H1 (cell line): ENCODE results near the gene SSH2. TPM values are rescaled to one million over a fixed set of nuclear protein-coding genes. Genes with fewer than 3 reads are reported as not detected.
A peak's percentile ranks its signal among the peaks of the same experiment; 100 is the strongest.

Experiments used
- CTCF ChIA-PET: fragments of 300-600 bp; sonication (Branson Sonifier 250); formaldehyde crosslinking; loops from one replicate; lab custom pipeline; 2021; ENCODE audit not compliant: partially characterized antibody; lab: Charles Lee
- POLR2A ChIA-PET: fragments of 300-600 bp; sonication (Branson Sonifier 250); formaldehyde crosslinking; loops from one replicate; lab custom pipeline; 2021; ENCODE audit warnings: inconsistent platforms; ENCODE audit not compliant: partially characterized antibody; lab: Charles Lee
- DNase-seq, 2 experiments: peaks; one replicate each; pipeline versions ENCODE4 v3.0.0 to v3.0.0-alpha.2; 2010 to 2022; ENCODE audit warnings: low spot score in 2 of 2, low read depth in 1 of 2, mixed read lengths in 1 of 2
- FAIRE-seq: peaks from 2 replicates; lab custom pipeline; 2011; peaks lifted over from hg19 to GRCh38; lab: Jason Lieb, UNC
- H2AFZ ChIP-seq: 2 replicates; pipeline ENCODE4 v1.8.1; 2012; ENCODE audit warnings: low read length, inconsistent platforms
- H2AK5ac ChIP-seq: 2 replicates; pipeline ENCODE4 v1.6.1; 2013; ENCODE audit warnings: low read depth, low read length
- H2BK120ac ChIP-seq: replicated peaks from 2 replicates; pipeline ENCODE3; 2013; ENCODE audit warnings: low read depth, low read length, inconsistent platforms
- H2BK12ac ChIP-seq: 2 replicates; pipeline ENCODE4 v1.6.1; 2013; ENCODE audit warnings: low read depth, low read length
- H2BK15ac ChIP-seq: 2 replicates; pipeline ENCODE4 v1.6.1; 2013; ENCODE audit warnings: low read length
- H2BK20ac ChIP-seq: 2 replicates; pipeline ENCODE4 v1.6.1; 2013; ENCODE audit warnings: low read length
- H2BK5ac ChIP-seq: 2 replicates; pipeline ENCODE4 v1.6.1; 2013; ENCODE audit warnings: low read depth, low read length
- H3K14ac ChIP-seq: 2 replicates; pipeline ENCODE4 v1.6.1; 2013; ENCODE audit warnings: inconsistent platforms; ENCODE audit not compliant: insufficient read length
- H3K18ac ChIP-seq: 2 replicates; pipeline ENCODE4 v1.6.1; 2013; ENCODE audit warnings: low read length; ENCODE audit errors: extremely low read depth
- H3K23ac ChIP-seq: 2 replicates; pipeline ENCODE4 v1.6.1; 2013; ENCODE audit warnings: inconsistent platforms; ENCODE audit not compliant: insufficient read length
- H3K23me2 ChIP-seq: 2 replicates; pipeline ENCODE4 v1.6.1; 2013; ENCODE audit warnings: low read depth, low read length
- H3K27ac ChIP-seq: 2 replicates; pipeline ENCODE4 v1.6.1; 2011; ENCODE audit warnings: low read depth, low read length, inconsistent platforms
- H3K27me3 ChIP-seq, 4 experiments: replicated peaks in 1 of 4; 1 replicate in 1 of 4; 2 replicates in 3 of 4; pipeline versions ENCODE4 v1.6.1 to v1.8.1; 2011 to 2013; ENCODE audit warnings: low read length in 3 of 4, mild to moderate bottlenecking in 3 of 4, inconsistent platforms in 2 of 4, mixed read lengths in 2 of 4, moderate library complexity in 1 of 4; ENCODE audit not compliant: control insufficient read depth in 3 of 4, insufficient read depth in 3 of 4; ENCODE audit errors: extremely low read depth in 1 of 4
- H3K36me3 ChIP-seq, 4 experiments: 2 replicates each; pipeline versions ENCODE4 v1.6.1 to v1.8.1; 2011 to 2013; ENCODE audit warnings: mild to moderate bottlenecking in 4 of 4, low read length in 3 of 4, moderate library complexity in 2 of 4, control low read depth in 1 of 4, inconsistent platforms in 1 of 4; ENCODE audit not compliant: insufficient read depth in 4 of 4, control insufficient read depth in 2 of 4
- H3K4ac ChIP-seq: replicated peaks from 2 replicates; pipeline ENCODE3; 2013; ENCODE audit warnings: low read length, low read depth, mixed read lengths, inconsistent platforms; ENCODE audit not compliant: insufficient read length
- H3K4me1 ChIP-seq, 4 experiments: replicated peaks in 1 of 4; 1 replicate in 1 of 4; 2 replicates in 3 of 4; pipeline versions ENCODE4 v1.6.1 to v1.8.1; 2011 to 2013; ENCODE audit warnings: low read length in 3 of 4, inconsistent platforms in 2 of 4, mixed read lengths in 1 of 4; ENCODE audit not compliant: insufficient read depth in 4 of 4, control insufficient read depth in 3 of 4
- H3K4me2 ChIP-seq, 2 experiments: 2 replicates each; pipeline versions ENCODE4 v1.6.1 to v1.8.1; 2011 to 2013; ENCODE audit warnings: low read depth in 2 of 2, low read length in 2 of 2, control low read depth in 1 of 2, inconsistent platforms in 1 of 2, mild to moderate bottlenecking in 1 of 2; ENCODE audit not compliant: insufficient read depth in 1 of 2
- H3K4me3 ChIP-seq, 4 experiments: fragments of 200-600, 300-600 bp in 1 of 4; sonication (generic), shearing (Covaris generic), sonication (Bioruptor Twin) in 1 of 4; 2 replicates each; pipeline versions ENCODE4 v1.5.1 to v1.8.1; 2011 to 2016; ENCODE audit warnings: low read length in 4 of 4, low read depth in 3 of 4, control low read depth in 2 of 4, inconsistent platforms in 2 of 4, mild to moderate bottlenecking in 2 of 4, mixed read lengths in 1 of 4, moderate library complexity in 1 of 4; ENCODE audit not compliant: insufficient read depth in 2 of 4; ENCODE audit errors: extremely low read depth in 1 of 4
- H3K56ac ChIP-seq: replicated peaks from 2 replicates; pipeline ENCODE3; 2013; ENCODE audit warnings: low read depth, mild to moderate bottlenecking, mixed read lengths, low read length, inconsistent platforms; ENCODE audit not compliant: insufficient read length
- H3K79me1 ChIP-seq: 2 replicates; pipeline ENCODE4 v1.6.1; 2013; ENCODE audit warnings: low read depth, low read length, control low read depth
- H3K79me2 ChIP-seq, 2 experiments: 2 replicates each; pipeline versions ENCODE4 v1.6.1 to v1.8.1; 2012 to 2013; ENCODE audit warnings: low read length in 2 of 2, mild to moderate bottlenecking in 2 of 2, inconsistent platforms in 1 of 2; ENCODE audit not compliant: insufficient read depth in 2 of 2, control insufficient read depth in 1 of 2
- H3K9ac ChIP-seq, 4 experiments: replicated peaks in 1 of 4; 1 replicate in 1 of 4; 2 replicates in 3 of 4; pipeline versions ENCODE4 v1.6.1 to v1.8.1; 2011 to 2013; ENCODE audit warnings: low read depth in 3 of 4, low read length in 3 of 4, control low read depth in 2 of 4, mild to moderate bottlenecking in 2 of 4, moderate library complexity in 2 of 4, inconsistent platforms in 1 of 4; ENCODE audit errors: extremely low read depth in 1 of 4
- H3K9me3 ChIP-seq, 2 experiments: 2 replicates each; pipeline versions ENCODE4 v1.6.1 to v1.8.1; 2012 to 2013; ENCODE audit warnings: mild to moderate bottlenecking in 2 of 2, moderate library complexity in 2 of 2, control low read depth in 1 of 2, inconsistent platforms in 1 of 2, low read depth in 1 of 2, low read length in 1 of 2, mixed read lengths in 1 of 2; ENCODE audit not compliant: insufficient read depth in 2 of 2
- H4K20me1 ChIP-seq, 2 experiments: replicated peaks in 1 of 2; 2 replicates each; pipeline versions ENCODE3 to v1.8.1; 2011 to 2013; ENCODE audit warnings: inconsistent platforms in 2 of 2, low read length in 2 of 2, mild to moderate bottlenecking in 1 of 2; ENCODE audit not compliant: insufficient read depth in 2 of 2, control insufficient read depth in 1 of 2
- H4K5ac ChIP-seq: 2 replicates; pipeline ENCODE4 v1.6.1; 2013; ENCODE audit warnings: low read length, low read depth, mixed read lengths, inconsistent platforms; ENCODE audit not compliant: insufficient read length
- H4K8ac ChIP-seq: 2 replicates; pipeline ENCODE4 v1.8.0; 2013; ENCODE audit warnings: mild to moderate bottlenecking, moderate library complexity, low read length, inconsistent platforms; ENCODE audit not compliant: insufficient read depth; ENCODE audit errors: extremely low read depth
- H4K91ac ChIP-seq: replicated peaks from 2 replicates; pipeline ENCODE3; 2013; ENCODE audit warnings: low read length, mixed read lengths, inconsistent platforms; ENCODE audit not compliant: insufficient read length
- CREB1 ChIP-seq: IDR thresholded peaks from 2 replicates; pipeline ENCODE4 v1.6.1; 2012; ENCODE audit warnings: inconsistent platforms
- GTF2F1 ChIP-seq: IDR thresholded peaks from 2 replicates; pipeline ENCODE4 v1.6.1; 2012; ENCODE audit warnings: low read depth, low read length, improper control_type of control experiment, borderline replicate concordance
- MAFK ChIP-seq: IDR thresholded peaks from 2 replicates; pipeline ENCODE4 v1.6.1; 2012; ENCODE audit warnings: low read depth, mild to moderate bottlenecking, improper control_type of control experiment, low read length
- PHF8 ChIP-seq: fragments of 200-600 bp; sonication (generic); conservative IDR thresholded peaks from 2 replicates; pipeline ENCODE4 v1.7.1; 2012; ENCODE audit warnings: low read depth, mild to moderate bottlenecking, inconsistent platforms, low read length, moderate library complexity
- POLR2A ChIP-seq, 2 experiments: IDR thresholded peaks; 1 replicate in 1 of 2; 2 replicates in 1 of 2; pipeline ENCODE4 v1.6.1; 2011; ENCODE audit warnings: low read depth in 2 of 2, low read length in 2 of 2, mild to moderate bottlenecking in 2 of 2; ENCODE audit errors: control extremely low read depth in 1 of 2
- SP2 ChIP-seq: IDR thresholded peaks from 2 replicates; pipeline ENCODE4 v1.6.1; 2012; ENCODE audit warnings: mild to moderate bottlenecking, low read length, inconsistent platforms
- SP4 ChIP-seq: IDR thresholded peaks from 2 replicates; pipeline ENCODE4 v1.6.1; 2012; ENCODE audit warnings: low read length, inconsistent platforms
- SRF ChIP-seq: IDR thresholded peaks from 2 replicates; pipeline ENCODE4 v1.6.1; 2011; ENCODE audit warnings: mild to moderate bottlenecking, low read depth, low read length, moderate library complexity
- TBP ChIP-seq: IDR thresholded peaks from 2 replicates; pipeline ENCODE4 v1.6.1; 2011; ENCODE audit warnings: low read depth, low read length, improper control_type of control experiment
- TCF12 ChIP-seq: IDR thresholded peaks from 2 replicates; pipeline ENCODE4 v1.6.1; 2011; ENCODE audit warnings: low read depth, mild to moderate bottlenecking, low read length
- USF2 ChIP-seq: IDR thresholded peaks from 2 replicates; pipeline ENCODE4 v1.6.1; 2011; ENCODE audit warnings: low read length, improper control_type of control experiment
- YY1 ChIP-seq: IDR thresholded peaks from 2 replicates; pipeline ENCODE4 v1.6.1; 2011; ENCODE audit warnings: low read depth, mild to moderate bottlenecking, low read length
- WGBS, 2 experiments: shearing (Covaris generic) in 1 of 2; methylation state at CpG; one replicate each; pipeline versions ENCODE4 v1.1.6 to v1.1.7; 2013 to 2015; ENCODE audit warnings: low lambda C conversion rate in 2 of 2, mixed read lengths in 2 of 2, inconsistent platforms in 1 of 2, low coverage in 1 of 2, missing lambda C conversion rate in 1 of 2; ENCODE audit not compliant: insufficient replicate concordance in 2 of 2, insufficient coverage in 1 of 2, insufficient read length in 1 of 2; ENCODE audit errors: extremely low coverage in 1 of 2, missing lambda C conversion rate in 1 of 2; 5-methylcytosine and 5-hydroxymethylcytosine counted together
- polyA plus RNA-seq, 7 experiments: library from polyadenylated mRNA; depleted of rRNA in 3 of 7; stranded (reverse) in 5 of 7; unstranded in 2 of 7; fragments of >200 nt in 5 of 7; fragments of 200-250 nt in 2 of 7; gene quantifications; 1 replicate in 5 of 7; 2 replicates in 1 of 7; 4 replicates in 1 of 7; pipeline versions ENCODE4 v1.2.1 to v1.2.3, GENCODE V29; 2011 to 2013; ENCODE audit warnings: missing spikeins in 2 of 7, mixed read lengths in 2 of 7
- total RNA-seq: library from RNA; stranded (reverse); fragmentation: NEBNext Ultra II Directional; extraction: Animal tissue kit (Norgen Biotek cat#: 25700); gene quantifications from 2 replicates; pipeline ENCODE4 v1.2.1, GENCODE V29; 2021

The SSH2 gene
- total and polyA plus RNA-seq, 2 of the 8 experiments (the other 6 are each of a cell fraction or from before 2014, with no cell fraction given) = 5.2 to 15.9 TPM

DNA sequence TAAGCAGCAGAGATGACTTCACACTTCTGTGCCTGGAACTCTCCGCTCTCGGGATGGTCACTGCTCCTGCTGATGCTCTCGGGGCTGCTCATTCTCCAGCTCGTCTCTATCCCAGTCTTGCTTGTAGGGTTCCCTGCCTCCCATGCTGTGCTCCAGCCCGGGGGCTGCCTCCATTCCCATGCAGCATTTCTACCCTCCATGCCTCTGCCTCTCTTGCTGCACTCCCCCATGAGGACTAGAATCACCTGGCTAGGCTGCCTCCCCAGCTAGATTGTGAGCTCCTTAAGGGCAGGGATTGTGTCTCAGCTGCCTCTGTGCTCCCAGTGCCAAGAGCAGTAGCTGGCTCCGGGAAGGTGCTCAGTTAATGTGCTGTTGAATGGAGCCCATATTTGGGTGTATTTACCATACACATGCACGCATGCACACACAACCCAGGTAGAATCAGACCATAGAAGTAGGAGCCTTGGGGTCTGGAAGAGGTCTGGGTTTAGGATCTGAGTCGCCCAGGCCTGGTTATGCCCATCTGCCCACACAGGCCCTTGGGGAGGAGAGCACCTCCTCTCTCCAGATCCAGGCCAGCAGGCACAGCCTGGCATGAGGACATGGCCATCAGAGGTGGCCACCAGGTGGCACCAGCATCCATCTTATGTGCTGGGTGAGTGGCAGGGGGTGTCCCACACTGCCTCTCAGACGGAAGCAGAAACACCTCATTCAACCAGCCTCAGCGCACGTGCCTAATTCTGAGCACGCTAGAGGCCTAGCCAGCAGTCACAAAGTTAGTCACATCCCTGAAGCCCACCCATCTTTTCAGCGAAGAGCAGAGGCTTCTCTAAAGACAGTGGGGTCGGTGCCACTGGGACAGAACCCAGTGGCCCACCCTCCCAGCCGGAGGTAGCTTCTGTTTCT, 349.9 kb downstream of the SSH2 start:
- Histone ChIP-seq H3K27ac (no peak overlapping the region), H4K5ac (no peak overlapping the region), H3K23me2 (no peaks in the 10 kb centered on the region), H4K20me1 (peaks cover 0 to 13% of the 10 kb centered on the region in 2 experiments), H2AK5ac (no peak overlapping the region), H3K18ac (no peak overlapping the region), H3K4me3 (no peak overlapping the region), H3K79me1 (peaks cover 3% of the 10 kb centered on the region; the same call in 1 of the 2 replicates), H2BK12ac (no peak overlapping the region), H2AFZ (no peak overlapping the region), H3K9me3 (no peaks in the 10 kb centered on the region), H3K79me2 (peaks cover 0 to 5% of the 10 kb centered on the region in 2 experiments; a peak in 1 of 4 replicates), H3K23ac (no peak overlapping the region), H3K36me3 (peaks cover 8 to 26% (median 14%) of the 10 kb centered on the region in 4 experiments; a peak in 6 of 8 replicates), H3K27me3 (no peaks in the 10 kb centered on the region), H2BK20ac (no peak overlapping the region), H3K56ac (no peak overlapping the region), H3K9ac (no peak overlapping the region), H3K4me2 (no peak overlapping the region), H4K8ac (no peak overlapping the region), H2BK120ac (no peak overlapping the region), H2BK15ac (no peak overlapping the region), H3K4me1 (peaks cover 2 to 11% (median 5%) of the 10 kb centered on the region in 4 experiments; a peak in 6 of 7 replicates), H4K91ac (no peak overlapping the region), H2BK5ac (no peak overlapping the region), H3K14ac (no peak overlapping the region), H3K4ac (no peak overlapping the region)
- CTCF ChIA-PET = interaction anchor here (0.7 to 15.3 kb wide), 18 partner anchors 8 to 513 kb away, joined by 3 to 193 read pairs (median 5); partner anchors contain the start of genes ABHD15, ANKRD13B, CORO6 and TP53I13
- peak in 1 of 2 experiments; percentile 92 for DNase-seq
- FAIRE-seq = peak; percentile 99
- WGBS, 2 experiments = 74% methylated on average over 15 of the region's 15 CpGs; no CpG with 5 or more reads in 1 of the 2 experiments
- POLR2A ChIA-PET = interaction anchor here (1.0 to 5.1 kb wide), 3 partner anchors 12 to 17 kb away, joined by 3 to 19 read pairs (median 4); partner anchors contain the start of gene ANKRD13B
- TF ChIP-seq SRF = no peak
- TF ChIP-seq TBP = no peak
- no peak for TF ChIP-seq MAFK
- TF ChIP-seq YY1 = peak; percentile 26; the same call in 1 of the 2 replicates
- TF ChIP-seq TCF12 = no peak
- TF ChIP-seq PHF8 = no peak
- peak; percentile 47; the same call in 1 of the 2 replicates for TF ChIP-seq CREB1
- TF ChIP-seq GTF2F1 = no peak
- no peak for TF ChIP-seq SP4
- no peak for TF ChIP-seq POLR2A (IDR thresholded peaks at IDR 0.05; ENCODE audit: control extremely low read depth in 1 of 2, low read depth in 2 of 2, low read length in 2 of 2)
- peak; percentile 39; the same call in 1 of the 2 replicates for TF ChIP-seq USF2
- TF ChIP-seq SP2 = no peak
